Esophagus squamous epithelium (tissue), 4 donors: ENCODE results near the gene KMT2A.

Experiments used
- POLR2A ChIP-seq, 4 donors: fragments of 450-650 bp; IDR thresholded peaks; one replicate each; pipeline ENCODE4 v1.6.1; 2017; ENCODE audit warnings: antibody characterized with exemption in 4 of 4, mild to moderate bottlenecking in 4 of 4, moderate library complexity in 3 of 4
- TF ChIP-seq, protein P1 (sequence below), 6 experiments: fragments of 450-650 bp in 4 of 6; fragments of 200-600 bp in 2 of 6; sonication (generic) in 2 of 6; IDR thresholded peaks; one replicate each; pipeline ENCODE4 v1.5.1; 2016 to 2019; ENCODE audit warnings: antibody characterized with exemption in 6 of 6, mild to moderate bottlenecking in 4 of 6, moderate library complexity in 4 of 6

DNA sequence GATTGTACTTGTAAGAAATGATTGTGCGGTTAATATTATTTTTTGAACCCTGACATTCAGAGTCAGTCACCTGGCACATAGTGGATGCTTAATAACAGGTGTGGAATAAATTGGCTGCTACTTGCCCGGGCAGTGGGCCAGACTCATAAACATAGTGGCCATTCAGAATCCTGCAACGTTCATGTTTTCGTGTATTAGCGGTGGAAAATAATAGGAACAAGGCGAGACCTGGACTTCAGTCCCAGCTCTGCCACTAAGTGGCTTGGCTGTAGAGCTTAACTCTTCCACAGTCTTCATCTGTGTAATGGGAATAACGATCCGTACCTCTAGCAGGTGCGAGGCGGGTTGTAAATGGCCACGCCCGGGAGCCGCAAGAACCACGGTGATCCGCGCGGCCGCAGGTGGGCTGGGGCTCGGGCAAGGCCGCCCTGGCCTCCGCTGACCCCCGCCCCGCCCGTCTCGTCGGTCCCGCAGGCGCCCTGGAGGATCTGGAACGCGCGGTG, 93.9 kb downstream of the KMT2A start:
- TF ChIP-seq, protein P1, sequence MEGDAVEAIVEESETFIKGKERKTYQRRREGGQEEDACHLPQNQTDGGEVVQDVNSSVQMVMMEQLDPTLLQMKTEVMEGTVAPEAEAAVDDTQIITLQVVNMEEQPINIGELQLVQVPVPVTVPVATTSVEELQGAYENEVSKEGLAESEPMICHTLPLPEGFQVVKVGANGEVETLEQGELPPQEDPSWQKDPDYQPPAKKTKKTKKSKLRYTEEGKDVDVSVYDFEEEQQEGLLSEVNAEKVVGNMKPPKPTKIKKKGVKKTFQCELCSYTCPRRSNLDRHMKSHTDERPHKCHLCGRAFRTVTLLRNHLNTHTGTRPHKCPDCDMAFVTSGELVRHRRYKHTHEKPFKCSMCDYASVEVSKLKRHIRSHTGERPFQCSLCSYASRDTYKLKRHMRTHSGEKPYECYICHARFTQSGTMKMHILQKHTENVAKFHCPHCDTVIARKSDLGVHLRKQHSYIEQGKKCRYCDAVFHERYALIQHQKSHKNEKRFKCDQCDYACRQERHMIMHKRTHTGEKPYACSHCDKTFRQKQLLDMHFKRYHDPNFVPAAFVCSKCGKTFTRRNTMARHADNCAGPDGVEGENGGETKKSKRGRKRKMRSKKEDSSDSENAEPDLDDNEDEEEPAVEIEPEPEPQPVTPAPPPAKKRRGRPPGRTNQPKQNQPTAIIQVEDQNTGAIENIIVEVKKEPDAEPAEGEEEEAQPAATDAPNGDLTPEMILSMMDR (IDR thresholded peaks at IDR 0.05) = no peak
- no peak for TF ChIP-seq POLR2A (IDR thresholded peaks at IDR 0.05)
